GM12878 (cell line): Measurements from ENCODE around the gene SLC50A1. TPM values are rescaled to one million over a fixed set of nuclear protein-coding genes. Genes with fewer than 3 reads are reported as not detected.

Source experiments
- BHLHE40 ChIP-seq, 2 experiments: fragments of 450-650 bp in 1 of 2; IDR thresholded peaks; 2 replicates each; pipeline ENCODE4 v1.6.1; 2011 to 2017; ENCODE audit warnings: low read depth in 2 of 2, borderline replicate concordance in 1 of 2, improper control_type of control experiment in 1 of 2, low read length in 1 of 2, mild to moderate bottlenecking in 1 of 2
- RAD21 ChIP-seq: IDR thresholded peaks from 2 replicates; pipeline ENCODE4 v1.6.1; 2011; ENCODE audit warnings: mild to moderate bottlenecking, low read depth, low read length, moderate library complexity; ENCODE audit not compliant: insufficient read depth
- RUNX3 ChIP-seq: IDR thresholded peaks from 2 replicates; pipeline ENCODE4 v1.6.1; 2012; ENCODE audit warnings: low read length, inconsistent platforms
- USF1 ChIP-seq: IDR thresholded peaks from 2 replicates; pipeline ENCODE4 v1.6.1; 2011; ENCODE audit warnings: borderline replicate concordance, low read depth, mild to moderate bottlenecking, moderate library complexity, mixed read lengths, low read length; ENCODE audit not compliant: insufficient read depth; ENCODE audit errors: extremely low read length
- YBX1 ChIP-seq: fragments of 450-650 bp; IDR thresholded peaks from 2 replicates; pipeline ENCODE4 v1.6.1; 2016; ENCODE audit warnings: antibody characterized with exemption
- polyA plus RNA-seq, 11 experiments: library from polyadenylated mRNA; depleted of rRNA in 4 of 11; unstranded in 6 of 11; stranded (reverse) in 5 of 11; fragments of >200 nt; fragmentation: Nextera tagmentation in 4 of 11; fragmentation: Illumina TruSeq in 1 of 11; extraction: Ambion mirVana in 4 of 11; extraction: Trizol in 1 of 11; gene quantifications; 1 replicate in 1 of 11; 2 replicates in 10 of 11; pipeline versions ENCODE4 v1.2.1 to v1.2.3, GENCODE V29; 2011 to 2016; ENCODE audit warnings: inconsistent platforms in 2 of 11, missing spikeins in 2 of 11, low read depth in 1 of 11
- total RNA-seq, 4 experiments: library from RNA; depleted of rRNA in 3 of 4; stranded (reverse); fragments of >200 nt in 3 of 4; fragmentation: Illumina TruSeq in 1 of 4; extraction: Trizol in 1 of 4; gene quantifications; 2 replicates each; pipeline versions ENCODE4 v1.2.1 to v1.2.3, GENCODE V29; 2013 to 2021
- TF ChIP-seq, protein P1 (sequence below), 3 experiments: IDR thresholded peaks in 2 of 3; conservative IDR thresholded peaks in 1 of 3; 2 replicates each; pipeline ENCODE4 v1.5.1; 2011; ENCODE audit warnings: low read depth in 3 of 3, low read length in 3 of 3, mild to moderate bottlenecking in 3 of 3, control low read depth in 2 of 3, moderate library complexity in 2 of 3, inconsistent platforms in 1 of 3, mixed read lengths in 1 of 3; ENCODE audit not compliant: control insufficient read depth in 2 of 3, insufficient read depth in 1 of 3; ENCODE audit errors: extremely low read depth in 1 of 3

Gene SLC50A1
- total and polyA plus RNA-seq, 10 of the 15 experiments (the other 5 are each of a cell fraction or from before 2014, with no cell fraction given): 32.5 to 85.6 (median 54.0) TPM

GRCh38 chr1:155091071-155092051 lies 44.3 kb upstream of the SLC50A1 start (continued):
- TF ChIP-seq, protein P1, sequence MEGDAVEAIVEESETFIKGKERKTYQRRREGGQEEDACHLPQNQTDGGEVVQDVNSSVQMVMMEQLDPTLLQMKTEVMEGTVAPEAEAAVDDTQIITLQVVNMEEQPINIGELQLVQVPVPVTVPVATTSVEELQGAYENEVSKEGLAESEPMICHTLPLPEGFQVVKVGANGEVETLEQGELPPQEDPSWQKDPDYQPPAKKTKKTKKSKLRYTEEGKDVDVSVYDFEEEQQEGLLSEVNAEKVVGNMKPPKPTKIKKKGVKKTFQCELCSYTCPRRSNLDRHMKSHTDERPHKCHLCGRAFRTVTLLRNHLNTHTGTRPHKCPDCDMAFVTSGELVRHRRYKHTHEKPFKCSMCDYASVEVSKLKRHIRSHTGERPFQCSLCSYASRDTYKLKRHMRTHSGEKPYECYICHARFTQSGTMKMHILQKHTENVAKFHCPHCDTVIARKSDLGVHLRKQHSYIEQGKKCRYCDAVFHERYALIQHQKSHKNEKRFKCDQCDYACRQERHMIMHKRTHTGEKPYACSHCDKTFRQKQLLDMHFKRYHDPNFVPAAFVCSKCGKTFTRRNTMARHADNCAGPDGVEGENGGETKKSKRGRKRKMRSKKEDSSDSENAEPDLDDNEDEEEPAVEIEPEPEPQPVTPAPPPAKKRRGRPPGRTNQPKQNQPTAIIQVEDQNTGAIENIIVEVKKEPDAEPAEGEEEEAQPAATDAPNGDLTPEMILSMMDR (IDR thresholded peaks at IDR 0.05 in 2 of 3, conservative IDR thresholded peaks at IDR 0.05 in 1 of 3; ENCODE audit: control insufficient read depth in 2 of 3, extremely low read depth in 1 of 3, insufficient read depth in 1 of 3, low read depth in 3 of 3, low read length in 3 of 3): peak; percentile 85 to 98 (median 97)
- TF ChIP-seq YBX1 (no peak), USF1 (peak; percentile 68), RAD21 (peak; percentile 79), RUNX3 (peak; percentile 42; the same call in 1 of the 2 replicates), BHLHE40 (IDR thresholded peaks at IDR 0.05; ENCODE audit: borderline replicate concordance in 1 of 2, low read depth in 2 of 2, low read length in 1 of 2) (no peak)
